Prostate gland (tissue), 2 donors: ENCODE results near the gene RARA. TPM values are rescaled to one million over a fixed set of nuclear protein-coding genes. Genes with fewer than 3 reads are reported as not detected.
"Not testable (repeated sequence)": the region's sequence is repeated elsewhere in the genome, so short reads cannot be mapped to it uniquely, and the experiment has no call there.

Source experiments
- DNase-seq: peaks from one replicate; pipeline ENCODE4 v3.0.0-alpha.2; 2019; ENCODE audit warnings: low spot score
- H3K27ac ChIP-seq, 2 donors: fragments of 200-600 bp; sonication (generic); 2 replicates each; pipeline ENCODE4 v1.5.1; 2017 to 2019
- H3K27me3 ChIP-seq: fragments of 200-600 bp; sonication (generic); replicated peaks from 2 replicates; pipeline ENCODE4 v1.5.1; 2019; ENCODE audit not compliant: insufficient read depth
- H3K36me3 ChIP-seq, 2 donors: fragments of 200-600 bp; sonication (generic); 1 replicate in 1 of 2; 2 replicates in 1 of 2; pipeline versions ENCODE4 v1.5.1 to v1.8.1; 2017 to 2019
- H3K4me1 ChIP-seq: fragments of 200-600 bp; sonication (generic); replicated peaks from 2 replicates; pipeline ENCODE4 v1.5.1; 2019
- H3K4me3 ChIP-seq, 2 donors: fragments of 200-600 bp; sonication (generic); 2 replicates each; pipeline ENCODE4 v1.5.1; 2017 to 2019
- H3K9me3 ChIP-seq: fragments of 200-600 bp; sonication (generic); 2 replicates; pipeline ENCODE4 v1.5.1; 2017
- POLR2A ChIP-seq: fragments of 450-650 bp; IDR thresholded peaks from one replicate; pipeline ENCODE4 v1.6.1; 2016; ENCODE audit warnings: antibody characterized with exemption, mild to moderate bottlenecking
- POLR2AphosphoS5 ChIP-seq: sonication (generic); formaldehyde crosslinking; IDR thresholded peaks from one replicate; pipeline ENCODE4 v1.6.1; 2017; ENCODE audit warnings: antibody characterized with exemption
- WGBS: methylation state at CpG from one replicate; pipeline ENCODE4 v1.1.5; 2018; 5-methylcytosine and 5-hydroxymethylcytosine counted together
- intact Hi-C: fragments of 100-400 bp; cut with DNase I; formaldehyde crosslinking; loops from one replicate; pipeline ENCODE4 v1.14.2; 2022
- total RNA-seq, 2 donors: library from RNA; depleted of rRNA; stranded (reverse); fragments of >200 nt; gene quantifications; one replicate each; pipeline ENCODE4 v1.1.0, GENCODE V29; 2016
- TF ChIP-seq, protein P1 (sequence below), 4 experiments: fragments of 200-600 bp in 2 of 4; fragments of 450-650 bp in 2 of 4; sonication (generic) in 2 of 4; IDR thresholded peaks; 1 replicate in 3 of 4; 2 replicates in 1 of 4; pipeline ENCODE4 v1.5.1; 2016 to 2019; ENCODE audit warnings: antibody characterized with exemption in 4 of 4, mild to moderate bottlenecking in 2 of 4, moderate library complexity in 2 of 4

The RARA gene
- total RNA-seq, 2 donors from 2014 or later = 24.4 to 70.6 TPM

DNA sequence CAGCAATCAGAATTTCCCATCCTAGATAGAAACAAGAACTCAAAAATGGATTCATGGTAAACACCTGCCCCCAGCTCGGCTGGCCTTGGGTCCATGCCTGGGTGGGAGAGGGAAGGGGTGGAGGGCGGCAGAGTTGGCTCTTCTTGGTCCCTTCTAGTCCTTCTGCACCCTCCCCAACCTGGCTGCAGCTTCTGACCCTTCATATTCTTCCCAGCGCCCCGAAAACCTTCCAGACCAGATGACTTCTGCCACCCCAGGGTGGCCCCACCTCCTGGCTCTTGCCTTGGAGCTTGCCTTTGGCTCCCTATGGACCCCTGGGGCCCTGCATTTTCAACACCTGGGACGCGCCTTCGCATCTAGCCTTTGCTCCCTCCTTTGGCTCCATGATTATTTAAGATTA lies 60.9 kb downstream of the RARA start:
- intact Hi-C loops = no loop called here
- DNase-seq = no peak
- TF ChIP-seq POLR2AphosphoS5 = no peak
- Histone ChIP-seq H3K27ac (no peak overlapping the region), H3K4me1 (no peaks in the 10 kb centered on the region), H3K36me3 (no peaks in the 10 kb centered on the region), H3K9me3 (no peaks in the 10 kb centered on the region), H3K27me3 (no peaks in the 10 kb centered on the region), H3K4me3 (no peak overlapping the region)
- 95% methylated on average over 7 of the region's 7 CpGs for WGBS

DNA sequence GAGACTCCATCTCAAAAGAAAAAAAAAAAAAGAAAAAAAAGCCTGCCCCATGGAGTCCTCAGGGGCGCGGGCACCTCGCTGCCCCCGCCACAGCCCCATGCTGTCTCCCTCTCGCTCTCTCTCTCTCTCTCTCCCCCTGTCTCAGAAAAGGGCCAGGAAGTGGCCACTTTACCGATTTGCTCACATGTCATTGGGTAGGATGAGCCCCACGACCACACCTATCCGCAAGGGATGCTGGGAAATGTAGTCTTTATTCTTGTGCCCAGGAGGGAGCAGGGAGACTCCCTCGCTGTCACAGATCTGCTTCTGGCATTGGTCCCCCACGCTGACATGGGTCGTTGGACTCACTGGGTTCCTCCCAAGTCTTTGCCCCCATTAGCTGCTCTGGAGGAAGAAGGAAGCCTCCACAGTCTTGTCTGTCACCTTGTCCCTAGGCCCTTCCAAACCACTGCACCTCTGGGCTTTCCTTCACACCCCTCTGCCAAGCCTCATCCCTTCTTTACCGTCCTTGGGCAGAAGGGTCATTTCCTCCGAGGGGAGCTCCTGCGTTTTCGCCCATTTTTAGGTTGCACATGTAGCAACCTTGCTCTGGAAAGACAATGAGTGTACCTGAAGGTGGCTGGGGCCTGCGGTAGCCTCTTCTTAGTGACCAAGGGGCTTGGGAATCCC lies 62.4 kb downstream of the RARA start:
- TF ChIP-seq, protein P1, sequence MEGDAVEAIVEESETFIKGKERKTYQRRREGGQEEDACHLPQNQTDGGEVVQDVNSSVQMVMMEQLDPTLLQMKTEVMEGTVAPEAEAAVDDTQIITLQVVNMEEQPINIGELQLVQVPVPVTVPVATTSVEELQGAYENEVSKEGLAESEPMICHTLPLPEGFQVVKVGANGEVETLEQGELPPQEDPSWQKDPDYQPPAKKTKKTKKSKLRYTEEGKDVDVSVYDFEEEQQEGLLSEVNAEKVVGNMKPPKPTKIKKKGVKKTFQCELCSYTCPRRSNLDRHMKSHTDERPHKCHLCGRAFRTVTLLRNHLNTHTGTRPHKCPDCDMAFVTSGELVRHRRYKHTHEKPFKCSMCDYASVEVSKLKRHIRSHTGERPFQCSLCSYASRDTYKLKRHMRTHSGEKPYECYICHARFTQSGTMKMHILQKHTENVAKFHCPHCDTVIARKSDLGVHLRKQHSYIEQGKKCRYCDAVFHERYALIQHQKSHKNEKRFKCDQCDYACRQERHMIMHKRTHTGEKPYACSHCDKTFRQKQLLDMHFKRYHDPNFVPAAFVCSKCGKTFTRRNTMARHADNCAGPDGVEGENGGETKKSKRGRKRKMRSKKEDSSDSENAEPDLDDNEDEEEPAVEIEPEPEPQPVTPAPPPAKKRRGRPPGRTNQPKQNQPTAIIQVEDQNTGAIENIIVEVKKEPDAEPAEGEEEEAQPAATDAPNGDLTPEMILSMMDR (IDR thresholded peaks at IDR 0.05) = no peak
- no peak for TF ChIP-seq POLR2AphosphoS5
- TF ChIP-seq POLR2A = no peak
- Histone ChIP-seq H3K9me3 (no peaks in the 10 kb centered on the region), H3K4me3 (no peak overlapping the region), H3K27me3 (no peaks in the 10 kb centered on the region), H3K4me1 (no peaks in the 10 kb centered on the region), H3K27ac (no peak overlapping the region), H3K36me3 (no peaks in the 10 kb centered on the region)
- 80% methylated on average over 16 of the region's 16 CpGs for WGBS
- no peak for DNase-seq
- intact Hi-C loops = no loop called here

DNA sequence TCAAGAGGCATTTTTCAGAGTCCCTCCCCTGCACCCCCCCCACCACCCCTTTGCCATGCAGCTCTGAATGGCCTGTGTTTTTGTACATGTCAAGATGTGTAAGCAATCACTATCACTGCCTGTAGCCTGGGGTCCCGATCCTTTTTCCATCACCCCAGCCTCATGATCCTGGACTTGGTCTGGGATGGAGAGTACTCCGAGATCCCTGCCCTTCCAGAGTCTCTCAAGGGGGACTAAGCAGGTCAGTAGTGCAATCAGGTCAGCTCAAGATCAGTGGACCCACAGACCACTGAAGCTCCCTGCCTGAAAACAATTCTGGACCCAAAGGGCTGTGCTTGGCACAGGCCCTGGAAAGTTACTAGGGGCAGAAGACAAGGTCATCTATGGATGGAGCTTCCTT lies 63.1 kb downstream of the RARA start:
- TF ChIP-seq, protein P1 (IDR thresholded peaks at IDR 0.05) = no peak
- TF ChIP-seq POLR2A (no peak), POLR2AphosphoS5 (no peak)
- no peak for DNase-seq
- no peaks in the 10 kb centered on the region for H3K9me3 ChIP-seq
- H3K4me1 ChIP-seq = no peaks in the 10 kb centered on the region
- no peaks in the 10 kb centered on the region for H3K27me3 ChIP-seq
- no peaks in the 10 kb centered on the region for H3K36me3 ChIP-seq
- intact Hi-C loops = no loop called here
- H3K4me3 ChIP-seq = no peak overlapping the region
- H3K27ac ChIP-seq = no peak overlapping the region
- 97% methylated on average over 2 of the region's 2 CpGs for WGBS

DNA sequence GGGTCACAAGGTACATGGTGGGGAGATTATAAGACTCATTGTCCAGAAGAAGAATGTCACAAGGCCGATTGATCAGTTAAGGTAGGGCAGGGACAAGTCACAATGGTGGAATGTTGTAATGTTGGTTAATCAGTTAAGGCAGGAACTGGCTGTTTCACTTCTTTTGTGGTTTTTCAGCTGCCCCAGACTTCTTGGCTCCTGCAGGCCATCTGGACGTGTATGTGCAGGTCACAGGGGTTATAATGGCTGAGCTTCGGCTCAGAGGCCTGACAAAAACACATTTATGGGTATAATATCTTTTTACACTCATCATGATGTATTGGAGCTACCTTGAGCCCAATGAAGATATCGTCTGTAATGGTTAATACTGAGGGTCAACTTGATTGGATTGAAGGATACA lies 63.7 kb downstream of the RARA start:
- H3K4me3 ChIP-seq, H3K27ac ChIP-seq, intact Hi-C loops, DNase-seq, H3K4me1 ChIP-seq, H3K9me3 ChIP-seq, H3K27me3 ChIP-seq, H3K36me3 ChIP-seq: not testable (repeated sequence)
- WGBS = 60% methylated on average over 4 of the region's 4 CpGs

DNA sequence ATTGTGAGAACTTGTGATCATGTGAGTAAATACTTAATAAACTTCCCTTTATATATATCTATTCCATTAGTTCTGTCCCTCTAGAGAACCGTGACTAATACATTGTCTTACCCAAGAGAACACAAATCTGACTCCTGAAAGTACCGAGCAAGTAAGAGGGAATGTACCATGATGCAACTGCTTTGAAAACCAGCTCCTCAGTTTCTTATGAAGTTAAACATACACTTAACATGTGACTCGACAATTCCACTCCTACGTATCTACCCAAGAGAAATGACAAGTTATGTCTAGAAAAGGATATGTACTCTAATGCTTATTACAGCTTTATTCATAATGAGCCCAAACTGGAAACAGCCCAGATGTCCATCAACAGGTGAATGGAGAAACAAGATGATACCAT lies 64.3 kb downstream of the RARA start:
- intact Hi-C loops = no loop called here
- Histone ChIP-seq H3K4me1 (no peaks in the 10 kb centered on the region), H3K27me3 (no peaks in the 10 kb centered on the region), H3K36me3 (no peaks in the 10 kb centered on the region), H3K27ac (no peak overlapping the region), H3K4me3 (no peak overlapping the region), H3K9me3 (no peaks in the 10 kb centered on the region)
- TF ChIP-seq POLR2AphosphoS5 (no peak), POLR2A (no peak)
- TF ChIP-seq, protein P1 (IDR thresholded peaks at IDR 0.05) = no peak
- no peak for DNase-seq
- whole genome bisulfite sequencing = 87% methylated on average over 4 of the region's 4 CpGs

DNA sequence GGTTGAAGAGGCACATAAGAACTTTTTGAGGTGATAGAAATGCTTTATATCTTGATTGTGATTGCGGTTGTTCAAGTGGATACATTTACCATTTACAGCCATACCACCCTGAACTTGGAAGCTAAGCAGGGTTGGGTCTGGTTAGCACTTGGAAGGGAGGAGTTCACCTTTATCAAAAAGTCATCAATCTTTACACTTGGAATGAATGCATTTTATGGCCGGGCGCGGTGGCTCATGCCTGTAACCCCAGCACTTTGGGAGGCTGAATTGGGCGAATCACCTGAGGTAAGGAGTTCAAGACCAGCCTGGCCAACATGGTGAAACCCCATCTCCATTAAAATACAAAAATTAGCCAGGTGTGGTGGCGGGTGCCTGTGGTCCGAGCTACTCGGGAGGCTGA lies 65.0 kb downstream of the RARA start:
- intact Hi-C loops = no loop called here
- Histone ChIP-seq H3K4me1 (no peaks in the 10 kb centered on the region), H3K27me3 (no peaks in the 10 kb centered on the region), H3K4me3 (no peak overlapping the region), H3K9me3 (no peaks in the 10 kb centered on the region), H3K27ac (no peak overlapping the region), H3K36me3 (no peaks in the 10 kb centered on the region)
- DNase-seq = no peak
- WGBS = 82% methylated on average over 8 of the region's 8 CpGs
- TF ChIP-seq POLR2A (no peak), POLR2AphosphoS5 (no peak)
- TF ChIP-seq, protein P1 (IDR thresholded peaks at IDR 0.05) = no peak
